HepG2 (cell line): ENCODE data around the gene ZFP36. TPM values are rescaled to one million over a fixed set of nuclear protein-coding genes. Genes with fewer than 3 reads are reported as not detected.
A peak's percentile ranks its signal among the peaks of the same experiment; 100 is the strongest.

Source experiments
- CBX2 ChIP-seq, 2 experiments: fragments of 200-600 bp in 1 of 2; sonication (generic); formaldehyde crosslinking in 1 of 2; IDR thresholded peaks; 2 replicates each; pipeline versions ENCODE4 v1.7.0 to v1.8.1; 2018 to 2022; ENCODE audit warnings: low read depth in 2 of 2, low read length in 1 of 2, mild to moderate bottlenecking in 1 of 2, missing genetic modification reagents in 1 of 2
- CENPT ChIP-seq: sonication (generic); formaldehyde crosslinking; IDR thresholded peaks from 2 replicates; pipeline ENCODE4 v1.8.0; 2022; ENCODE audit warnings: low read depth, mild to moderate bottlenecking, moderate library complexity, missing genetic modification reagents
- HIVEP1 ChIP-seq: sonication (generic); formaldehyde crosslinking; IDR thresholded peaks from 2 replicates; pipeline ENCODE4 v1.4.0; 2020; ENCODE audit warnings: mild to moderate bottlenecking, missing genetic modification reagents
- HNF1B ChIP-seq: sonication (generic); formaldehyde crosslinking; IDR thresholded peaks from 2 replicates; pipeline ENCODE4 v1.5.1; 2020; ENCODE audit warnings: mild to moderate bottlenecking, moderate library complexity, missing genetic modification reagents
- JUNB ChIP-seq: sonication (generic); formaldehyde crosslinking; IDR thresholded peaks from 2 replicates; pipeline ENCODE4 v1.8.0; 2022; ENCODE audit warnings: missing genetic modification reagents, mild to moderate bottlenecking, borderline replicate concordance
- MTA1 ChIP-seq: sonication (generic); formaldehyde crosslinking; IDR thresholded peaks from 2 replicates; pipeline ENCODE4 v1.4.0; 2020; ENCODE audit warnings: missing genetic modification reagents, mild to moderate bottlenecking, borderline replicate concordance
- NFIB ChIP-seq: sonication (generic); formaldehyde crosslinking; IDR thresholded peaks from 2 replicates; pipeline ENCODE4 v1.9.0; 2021; ENCODE audit warnings: missing genetic modification reagents, mild to moderate bottlenecking, borderline replicate concordance
- SKI ChIP-seq: fragments of 450-650 bp; IDR thresholded peaks from one replicate; pipeline ENCODE4 v1.6.1; 2018; ENCODE audit warnings: mild to moderate bottlenecking; ENCODE audit not compliant: partially characterized antibody
- SOX5 ChIP-seq: IDR thresholded peaks from 2 replicates; pipeline ENCODE4 v1.6.1; 2016; ENCODE audit warnings: borderline replicate concordance
- TBP ChIP-seq: sonication (generic); formaldehyde crosslinking; IDR thresholded peaks from 2 replicates; pipeline ENCODE4 v1.5.0; 2020; ENCODE audit warnings: missing genetic modification reagents
- ZBTB26 ChIP-seq: IDR thresholded peaks from 2 replicates; pipeline ENCODE4 v1.6.1; 2016; ENCODE audit warnings: missing compliant biosample characterization, missing genetic modification reagents, borderline replicate concordance
- ZFP82 ChIP-seq: sonication (generic); formaldehyde crosslinking; IDR thresholded peaks from 2 replicates; pipeline ENCODE4 v1.5.1; 2020; ENCODE audit warnings: mild to moderate bottlenecking, missing genetic modification reagents, borderline replicate concordance
- polyA plus RNA-seq, 8 experiments: library from polyadenylated mRNA; depleted of rRNA in 3 of 8; stranded (reverse) in 7 of 8; unstranded in 1 of 8; fragments of >200 nt; fragmentation: Illumina TruSeq in 4 of 8; extraction: Trizol in 4 of 8; gene quantifications; 2 replicates each; pipeline versions ENCODE4 v1.2.1 to v1.2.3, GENCODE V29; 2011 to 2016; ENCODE audit warnings: low read depth in 4 of 8, missing spikeins in 1 of 8, mixed read lengths in 1 of 8; ENCODE audit not compliant: insufficient read depth in 1 of 8
- total RNA-seq, 5 experiments: library from RNA; depleted of rRNA; stranded (reverse); fragments of >200 nt; fragmentation: Illumina TruSeq; extraction: Trizol; gene quantifications; 2 replicates each; pipeline ENCODE4 v1.2.3, GENCODE V29; 2016; ENCODE audit warnings: low read depth in 1 of 5
- TF ChIP-seq, protein P1 (sequence below): sonication (generic); formaldehyde crosslinking; IDR thresholded peaks from 2 replicates; pipeline ENCODE4 v1.5.0; 2020; ENCODE audit warnings: mild to moderate bottlenecking, missing genetic modification reagents, borderline replicate concordance
- TF ChIP-seq, protein P2 (sequence below), 2 experiments: sonication (generic) in 1 of 2; formaldehyde crosslinking in 1 of 2; IDR thresholded peaks; 2 replicates each; pipeline versions ENCODE4 v1.4.0 to v1.6.1; 2018 to 2020; ENCODE audit warnings: missing genetic modification reagents in 2 of 2, borderline replicate concordance in 1 of 2, low read depth in 1 of 2, mild to moderate bottlenecking in 1 of 2, missing biosample characterization in 1 of 2
- TF ChIP-seq, protein P3 (sequence below): IDR thresholded peaks from 2 replicates; pipeline ENCODE4 v1.6.1; 2012; ENCODE audit warnings: low read depth, low read length, improper control_type of control experiment

Gene ZFP36
- total and polyA plus RNA-seq, 2 of the 13 experiments (the other 11 are each of a cell fraction or from before 2014, with no cell fraction given), result 1.4 to 1.7 TPM

GRCh38 chr19:39377373-39378362 lies 29.0 kb upstream of the ZFP36 start (continued):
- TF ChIP-seq, protein P1, sequence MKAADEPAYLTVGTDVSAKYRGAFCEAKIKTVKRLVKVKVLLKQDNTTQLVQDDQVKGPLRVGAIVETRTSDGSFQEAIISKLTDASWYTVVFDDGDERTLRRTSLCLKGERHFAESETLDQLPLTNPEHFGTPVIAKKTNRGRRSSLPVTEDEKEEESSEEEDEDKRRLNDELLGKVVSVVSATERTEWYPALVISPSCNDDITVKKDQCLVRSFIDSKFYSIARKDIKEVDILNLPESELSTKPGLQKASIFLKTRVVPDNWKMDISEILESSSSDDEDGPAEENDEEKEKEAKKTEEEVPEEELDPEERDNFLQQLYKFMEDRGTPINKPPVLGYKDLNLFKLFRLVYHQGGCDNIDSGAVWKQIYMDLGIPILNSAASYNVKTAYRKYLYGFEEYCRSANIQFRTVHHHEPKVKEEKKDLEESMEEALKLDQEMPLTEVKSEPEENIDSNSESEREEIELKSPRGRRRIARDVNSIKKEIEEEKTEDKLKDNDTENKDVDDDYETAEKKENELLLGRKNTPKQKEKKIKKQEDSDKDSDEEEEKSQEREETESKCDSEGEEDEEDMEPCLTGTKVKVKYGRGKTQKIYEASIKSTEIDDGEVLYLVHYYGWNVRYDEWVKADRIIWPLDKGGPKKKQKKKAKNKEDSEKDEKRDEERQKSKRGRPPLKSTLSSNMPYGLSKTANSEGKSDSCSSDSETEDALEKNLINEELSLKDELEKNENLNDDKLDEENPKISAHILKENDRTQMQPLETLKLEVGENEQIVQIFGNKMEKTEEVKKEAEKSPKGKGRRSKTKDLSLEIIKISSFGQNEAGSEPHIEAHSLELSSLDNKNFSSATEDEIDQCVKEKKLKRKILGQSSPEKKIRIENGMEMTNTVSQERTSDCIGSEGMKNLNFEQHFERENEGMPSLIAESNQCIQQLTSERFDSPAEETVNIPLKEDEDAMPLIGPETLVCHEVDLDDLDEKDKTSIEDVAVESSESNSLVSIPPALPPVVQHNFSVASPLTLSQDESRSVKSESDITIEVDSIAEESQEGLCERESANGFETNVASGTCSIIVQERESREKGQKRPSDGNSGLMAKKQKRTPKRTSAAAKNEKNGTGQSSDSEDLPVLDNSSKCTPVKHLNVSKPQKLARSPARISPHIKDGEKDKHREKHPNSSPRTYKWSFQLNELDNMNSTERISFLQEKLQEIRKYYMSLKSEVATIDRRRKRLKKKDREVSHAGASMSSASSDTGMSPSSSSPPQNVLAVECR (CRISPR knock-in tag), result 0 out of 2 replicates have a peak, but pooled peaks have one; percentile 25
- no peak for TF ChIP-seq ZFP82 (CRISPR knock-in tag)
- peak; percentile 98 for TF ChIP-seq ZBTB26 (CRISPR knock-in tag)
- TF ChIP-seq, protein P2, sequence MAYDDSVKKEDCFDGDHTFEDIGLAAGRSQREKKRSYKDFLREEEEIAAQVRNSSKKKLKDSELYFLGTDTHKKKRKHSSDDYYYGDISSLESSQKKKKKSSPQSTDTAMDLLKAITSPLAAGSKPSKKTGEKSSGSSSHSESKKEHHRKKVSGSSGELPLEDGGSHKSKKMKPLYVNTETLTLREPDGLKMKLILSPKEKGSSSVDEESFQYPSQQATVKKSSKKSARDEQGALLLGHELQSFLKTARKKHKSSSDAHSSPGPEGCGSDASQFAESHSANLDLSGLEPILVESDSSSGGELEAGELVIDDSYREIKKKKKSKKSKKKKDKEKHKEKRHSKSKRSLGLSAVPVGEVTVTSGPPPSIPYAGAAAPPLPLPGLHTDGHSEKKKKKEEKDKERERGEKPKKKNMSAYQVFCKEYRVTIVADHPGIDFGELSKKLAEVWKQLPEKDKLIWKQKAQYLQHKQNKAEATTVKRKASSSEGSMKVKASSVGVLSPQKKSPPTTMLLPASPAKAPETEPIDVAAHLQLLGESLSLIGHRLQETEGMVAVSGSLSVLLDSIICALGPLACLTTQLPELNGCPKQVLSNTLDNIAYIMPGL (CRISPR knock-in tag; IDR thresholded peaks at IDR 0.05; ENCODE audit: borderline replicate concordance in 1 of 2, low read depth in 1 of 2), result no peak
- TF ChIP-seq TBP (CRISPR knock-in tag), result no peak
- TF ChIP-seq JUNB (CRISPR knock-in tag), result no peak
- TF ChIP-seq, protein P3, sequence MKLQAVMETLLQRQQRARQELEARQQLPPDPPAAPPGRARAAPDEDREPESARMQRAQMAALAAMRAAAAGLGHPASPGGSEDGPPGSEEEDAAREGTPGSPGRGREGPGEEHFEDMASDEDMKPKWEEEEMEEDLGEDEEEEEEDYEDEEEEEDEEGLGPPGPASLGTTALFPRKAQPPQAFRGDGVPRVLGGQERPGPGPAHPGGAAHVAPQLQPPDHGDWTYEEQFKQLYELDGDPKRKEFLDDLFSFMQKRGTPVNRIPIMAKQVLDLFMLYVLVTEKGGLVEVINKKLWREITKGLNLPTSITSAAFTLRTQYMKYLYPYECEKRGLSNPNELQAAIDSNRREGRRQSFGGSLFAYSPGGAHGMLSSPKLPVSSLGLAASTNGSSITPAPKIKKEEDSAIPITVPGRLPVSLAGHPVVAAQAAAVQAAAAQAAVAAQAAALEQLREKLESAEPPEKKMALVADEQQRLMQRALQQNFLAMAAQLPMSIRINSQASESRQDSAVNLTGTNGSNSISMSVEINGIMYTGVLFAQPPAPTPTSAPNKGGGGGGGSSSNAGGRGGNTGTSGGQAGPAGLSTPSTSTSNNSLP, result 0 out of 2 replicates have a peak, but pooled peaks have one; percentile 47
- TF ChIP-seq MTA1, result 0 out of 2 replicates have a peak, but pooled peaks have one; percentile 57
- peak; percentile 58 for TF ChIP-seq SKI
- 0 out of 2 replicates have a peak, but pooled peaks have one; percentile 54 for TF ChIP-seq NFIB (CRISPR knock-in tag)
- no peak for TF ChIP-seq CBX2 (IDR thresholded peaks at IDR 0.05; ENCODE audit: low read depth, low read length)
- no peak for TF ChIP-seq CBX2 (CRISPR knock-in tag; IDR thresholded peaks at IDR 0.05; ENCODE audit: low read depth)
- no peak for TF ChIP-seq CENPT
- TF ChIP-seq HNF1B (CRISPR knock-in tag), result peak; percentile 23; the same call in 1 of the 2 replicates
- TF ChIP-seq HIVEP1 (CRISPR knock-in tag), result 0 out of 2 replicates have a peak, but pooled peaks have one; percentile 23
- no peak for TF ChIP-seq SOX5 (CRISPR knock-in tag)
